SK-N-DZ (cell line): ENCODE data around the gene KIF1B.
A peak's percentile ranks its signal among the peaks of the same experiment; 100 is the strongest.

Experiments
- DNase-seq: peaks from one replicate; pipeline ENCODE4 v3.0.0-alpha.2; 2015; ENCODE audit warnings: low spot score

KIF1B gene

GRCh38 chr1:10278880-10279279 lies 68.5 kb downstream of the KIF1B start:
- no peak for DNase-seq

- DNase-seq = no peak
Measured at GRCh38 chr1:10280439-10281350, 70.3 kb downstream of the KIF1B start.

GRCh38 chr1:10283318-10283984 lies 73.1 kb downstream of the KIF1B start:
- DNase-seq = peak; percentile 2

GRCh38 chr1:10286244-10286643 lies 75.9 kb downstream of the KIF1B start:
- no peak for DNase-seq

DNA sequence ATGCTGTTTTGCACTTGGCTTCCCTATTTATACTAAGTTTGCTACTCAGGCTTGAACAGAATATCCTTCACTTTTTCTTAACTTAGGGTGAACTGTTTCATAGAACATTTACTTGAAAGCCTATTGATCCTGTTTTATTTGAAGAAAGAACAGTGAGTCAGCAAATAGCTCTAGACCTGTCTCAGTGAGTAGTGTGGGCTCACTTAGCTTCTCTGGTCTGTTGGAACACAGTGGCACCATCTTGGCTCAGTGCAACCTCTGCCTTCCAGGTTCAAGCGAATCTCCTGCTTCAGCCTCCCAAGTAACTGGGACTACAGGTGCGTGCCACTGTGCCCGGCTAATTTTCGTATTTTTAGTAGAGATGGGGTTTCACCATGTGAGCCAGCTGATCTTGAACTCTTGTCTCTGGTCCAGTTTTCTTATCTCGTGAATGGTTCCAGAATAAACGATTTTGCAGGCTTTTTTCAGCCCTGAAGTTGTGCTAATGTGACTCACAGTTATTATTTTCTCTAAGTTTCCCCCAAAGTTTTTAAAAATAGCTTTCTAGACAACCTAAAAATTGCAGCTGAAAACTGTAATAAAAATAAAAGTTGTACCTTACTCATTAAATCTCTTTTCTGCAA lies 76.8 kb downstream of the KIF1B start:
- no peak for DNase-seq

GRCh38 chr1:10288029-10288615 lies 77.8 kb downstream of the KIF1B start:
- no peak for DNase-seq

DNA sequence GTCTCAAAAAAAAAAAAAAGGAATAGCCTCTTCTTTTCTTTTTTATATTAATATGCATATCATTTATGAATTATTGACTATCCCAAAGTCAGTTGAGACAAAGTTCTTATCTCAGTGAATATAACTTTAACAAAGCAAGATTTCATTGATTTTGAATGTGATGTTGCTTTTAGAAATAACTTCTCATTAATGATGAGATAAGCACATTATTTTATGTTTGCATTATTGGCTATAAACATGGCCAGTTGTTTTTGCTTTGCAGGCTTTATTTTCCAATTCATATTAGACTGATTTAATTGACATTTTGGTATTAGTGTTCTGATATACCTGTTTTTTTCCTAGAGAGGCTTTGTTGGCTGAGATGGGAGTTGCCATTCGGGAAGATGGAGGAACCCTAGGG lies 81.3 kb downstream of the KIF1B start:
- no peak for DNase-seq

DNA sequence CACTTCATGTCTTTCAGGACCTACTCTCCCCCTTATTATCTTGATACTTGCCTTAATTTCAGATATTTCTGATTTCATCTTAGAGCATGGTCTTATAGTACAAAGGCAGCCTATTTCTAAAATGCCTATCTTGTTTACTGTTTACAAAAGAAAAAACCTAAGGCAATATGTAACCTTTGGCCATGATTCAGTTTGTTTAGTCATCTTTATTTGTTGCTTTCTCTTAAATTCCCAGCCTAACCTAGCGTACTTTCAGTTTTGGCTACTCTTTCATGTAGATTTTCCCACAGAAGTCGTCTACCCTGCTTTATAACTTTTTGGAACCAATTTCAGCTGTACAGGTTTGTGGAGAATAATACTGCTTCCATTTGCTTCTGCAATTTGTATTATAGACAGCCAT lies 81.8 kb downstream of the KIF1B start:
- DNase-seq = no peak

DNA sequence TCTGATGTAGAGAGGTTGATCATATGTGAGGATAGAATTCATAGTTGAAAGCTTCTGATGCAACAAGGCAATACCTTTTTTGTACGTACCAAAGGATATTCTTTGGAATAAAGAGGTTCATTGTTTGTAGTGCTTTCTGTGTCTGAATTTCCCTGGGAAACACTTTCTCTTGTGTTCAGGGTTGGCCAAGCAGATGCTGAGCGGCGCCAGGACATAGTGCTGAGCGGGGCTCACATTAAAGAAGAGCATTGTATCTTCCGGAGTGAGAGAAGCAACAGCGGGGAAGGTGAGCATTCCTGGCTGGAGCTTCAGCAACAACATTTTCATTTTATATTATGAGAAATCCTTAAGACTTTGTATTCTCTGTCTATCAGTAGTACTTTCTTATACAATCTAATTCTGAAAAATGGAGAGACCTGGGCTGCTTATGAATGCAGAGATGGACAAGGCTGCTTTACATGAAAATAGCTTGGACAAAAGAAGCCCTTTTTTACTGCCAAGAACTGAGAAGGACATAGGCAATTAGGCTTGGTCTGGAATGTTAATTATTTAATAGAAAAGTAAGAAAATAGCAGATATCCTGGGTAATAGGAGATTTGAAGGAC lies 85.2 kb downstream of the KIF1B start:
- DNase-seq = no peak

- no peak for DNase-seq
Measured at GRCh38 chr1:10299151-10299550, 88.8 kb downstream of the KIF1B start.

DNA sequence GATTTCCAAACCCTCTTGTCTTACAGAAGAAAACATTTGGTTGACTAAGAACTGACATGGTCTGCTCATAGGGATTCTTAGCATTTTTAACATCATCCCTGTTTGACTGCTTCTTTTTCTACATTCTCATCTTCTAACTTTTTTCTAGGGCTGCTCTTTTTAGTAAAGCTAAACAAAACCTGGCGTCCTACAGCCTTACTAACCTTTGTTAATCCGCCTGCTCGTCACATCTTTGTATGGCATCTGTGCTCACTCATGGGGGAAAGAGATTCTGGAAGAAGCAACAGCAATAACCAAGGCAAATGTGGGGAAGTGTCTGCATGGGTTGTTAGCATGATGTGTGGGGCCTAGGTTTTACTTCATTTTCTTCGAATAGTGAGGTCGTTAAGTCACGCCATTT lies 92.0 kb downstream of the KIF1B start:
- no peak for DNase-seq

DNA sequence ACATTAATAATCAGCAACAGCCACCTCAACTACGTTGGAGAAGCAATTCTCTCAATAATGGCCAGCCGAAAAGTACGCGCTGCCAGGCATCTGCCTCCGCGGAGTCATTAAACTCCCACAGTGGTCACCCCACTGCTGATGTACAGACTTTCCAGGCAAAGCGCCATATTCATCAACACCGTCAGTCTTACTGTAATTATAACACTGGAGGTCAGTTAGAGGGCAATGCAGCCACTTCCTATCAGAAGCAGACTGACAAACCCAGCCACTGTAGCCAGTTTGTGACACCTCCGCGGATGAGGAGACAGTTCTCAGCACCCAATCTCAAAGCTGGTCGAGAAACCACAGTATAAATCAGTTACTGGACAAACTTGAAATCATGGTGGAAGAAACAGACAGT lies 93.9 kb downstream of the KIF1B start:
- no peak for DNase-seq

- DNase-seq = no peak
Measured at GRCh38 chr1:10306435-10306834, 96.1 kb downstream of the KIF1B start.

- no peak for DNase-seq
Measured at GRCh38 chr1:10308001-10308400, 97.6 kb downstream of the KIF1B start.

DNA sequence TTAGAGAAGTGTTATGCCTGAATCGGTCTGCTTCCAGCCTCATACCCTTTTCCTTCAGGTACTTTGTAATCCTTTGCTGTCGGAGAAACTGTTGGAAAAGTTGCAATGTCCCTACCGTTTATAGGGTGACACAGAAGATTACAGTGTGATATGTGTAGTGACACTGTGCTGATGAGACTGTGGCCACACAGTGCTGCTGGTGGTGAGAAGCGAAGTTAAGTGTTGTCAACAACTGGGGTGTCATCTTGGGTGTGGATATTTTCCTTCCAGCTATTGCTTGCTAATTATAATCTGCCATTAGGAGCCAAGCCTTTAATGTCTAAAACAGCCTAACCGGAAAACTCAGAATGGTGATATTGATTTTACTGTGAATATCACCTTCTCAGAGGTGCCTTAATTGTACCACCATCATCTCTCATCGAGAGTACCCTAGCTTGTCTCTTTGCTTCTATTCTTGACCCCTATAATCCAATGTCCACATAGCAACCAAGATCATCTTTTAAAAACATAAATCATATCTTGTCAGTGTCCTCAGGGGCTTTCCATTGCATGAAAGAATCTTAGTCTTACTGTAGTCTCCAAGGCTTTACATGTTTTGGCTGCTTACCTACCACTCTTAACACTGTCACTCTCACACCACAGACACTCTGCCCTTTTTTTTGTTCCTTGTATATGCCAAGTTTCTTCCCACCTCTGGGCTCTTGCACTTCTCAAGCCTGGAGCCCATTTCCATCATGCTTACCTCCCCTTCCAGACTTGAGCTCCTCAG lies 99.1 kb downstream of the KIF1B start:
- no peak for DNase-seq

- DNase-seq = no peak
Measured at GRCh38 chr1:10316752-10317151, 106.4 kb downstream of the KIF1B start.

GRCh38 chr1:10319750-10320149 lies 109.4 kb downstream of the KIF1B start:
- DNase-seq = no peak

DNA sequence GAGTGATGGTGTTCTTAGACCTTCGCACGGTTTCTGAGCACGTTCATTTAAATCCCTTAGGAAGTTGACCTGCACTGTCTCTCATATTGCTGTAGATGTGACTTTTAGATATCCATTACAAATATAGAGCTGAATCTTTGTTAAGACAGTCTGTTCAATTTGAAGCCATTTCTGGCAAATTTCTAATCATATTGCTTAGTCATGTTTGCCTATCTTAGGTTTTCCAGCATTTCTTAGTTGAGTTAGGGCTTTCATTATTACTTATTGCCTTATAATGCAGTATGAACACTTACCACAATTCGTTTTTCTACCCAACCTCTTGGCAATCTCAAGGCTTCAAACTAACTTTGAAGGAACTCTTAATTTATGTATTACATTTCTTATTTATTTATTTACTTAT lies 110.0 kb downstream of the KIF1B start:
- no peak for DNase-seq

DNA sequence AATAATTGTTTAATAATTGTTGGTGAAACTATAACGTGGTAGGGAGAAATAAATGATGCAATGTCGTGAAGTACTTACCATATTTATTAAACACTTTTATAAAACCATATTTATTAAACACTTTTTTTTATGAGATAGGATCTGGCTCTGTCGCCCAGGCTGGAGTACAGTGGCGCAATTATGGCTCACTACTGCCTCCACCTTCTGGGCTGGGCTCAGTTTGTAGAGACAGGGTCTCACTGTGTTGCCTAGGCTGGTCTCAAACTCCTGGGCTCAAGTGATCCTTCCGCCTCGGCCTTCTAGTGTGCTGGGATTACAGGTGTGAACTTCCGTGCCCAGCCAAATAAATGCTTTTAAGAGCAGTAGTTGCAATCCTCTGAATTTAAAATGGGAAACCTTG lies 112.5 kb downstream of the KIF1B start:
- no peak for DNase-seq

DNA sequence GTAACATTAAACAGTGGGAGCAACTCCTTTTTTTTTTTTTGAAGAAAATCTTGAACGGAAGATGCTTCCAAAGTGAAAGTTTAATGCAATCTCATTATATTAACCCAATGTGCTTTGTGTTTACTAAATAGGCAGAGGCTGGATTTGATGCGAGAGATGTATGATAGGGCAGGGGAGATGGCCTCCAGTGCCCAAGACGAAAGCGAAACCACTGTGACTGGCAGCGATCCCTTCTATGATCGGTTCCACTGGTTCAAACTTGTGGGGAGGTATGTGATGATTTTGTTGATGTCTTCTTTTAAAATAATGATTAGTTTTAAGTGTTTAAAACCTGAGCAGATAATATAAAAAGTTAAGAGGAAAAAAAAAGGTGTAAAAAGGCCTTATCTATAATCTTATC lies 114.3 kb downstream of the KIF1B start:
- no peak for DNase-seq

DNA sequence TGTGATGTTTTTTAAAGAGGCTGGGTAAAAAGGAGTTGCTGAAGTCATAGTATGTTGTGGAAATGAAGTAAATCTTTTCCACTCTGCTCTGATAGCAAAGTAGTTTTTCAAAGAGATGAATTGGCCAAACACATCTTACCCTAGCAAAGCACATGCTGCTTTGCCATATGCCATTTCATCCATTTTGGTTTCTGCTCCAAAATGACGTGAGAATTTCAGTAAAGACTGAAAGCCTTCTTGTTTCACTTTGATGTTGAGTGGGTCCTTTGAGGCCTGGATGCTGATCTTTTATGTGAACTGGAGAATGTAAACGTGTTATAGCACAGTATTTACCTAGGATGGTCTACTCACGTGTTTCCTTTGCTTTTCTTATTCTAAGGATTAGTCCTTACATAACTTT lies 115.2 kb downstream of the KIF1B start:
- DNase-seq = no peak
